ENCODE measurements around the gene TBC1D26. TPM values are rescaled to one million over a fixed set of nuclear protein-coding genes. Genes with fewer than 3 reads are reported as not detected.
"Not testable (repeated sequence)": the region's sequence is repeated elsewhere in the genome, so short reads cannot be mapped to it uniquely, and the experiment has no call there.

Gene TBC1D26
- total and polyA plus RNA-seq, 2 of the 4 experiments (the other 2 are of a cell fraction) = 0.02 TPM; not detected in 1

- H3K27me3 ChIP-seq (ENCODE audit: control insufficient read depth, insufficient read depth, low read length); H3K4me3 ChIP-seq (ENCODE audit: insufficient read depth, low read depth, low read length); H3K27ac ChIP-seq (ENCODE audit: insufficient read depth, low read length); POLR2A ChIA-PET (ENCODE audit: unreplicated experiment); H2AK9ac ChIP-seq (replicated peaks; ENCODE audit: low read depth, low read length, poor library complexity); H2BK15ac ChIP-seq (ENCODE audit: low read depth, low read length); H3K14ac ChIP-seq (replicated peaks; ENCODE audit: low read depth, low read length); intact Hi-C loops (cut with micrococcal nuclease); ATAC-seq (ENCODE audit: low read depth); H2AFZ ChIP-seq (replicated peaks; ENCODE audit: low read length, poor library complexity); H3K56ac ChIP-seq (ENCODE audit: extremely low read depth, insufficient read depth, low read length); H3K36me3 ChIP-seq (ENCODE audit: control insufficient read depth, insufficient read depth, low read length); BruUV-seq (replicated peaks); DNase-seq; H3K18ac ChIP-seq (ENCODE audit: low read depth, low read length); H3K4ac ChIP-seq (ENCODE audit: low read depth, low read length); H4K8ac ChIP-seq (ENCODE audit: low read depth in 2 of 2, low read length in 2 of 2); H3K79me1 ChIP-seq (ENCODE audit: low read depth in 1 of 2, low read length in 2 of 2); H2BK120ac ChIP-seq (ENCODE audit: low read depth, low read length); H2BK20ac ChIP-seq (ENCODE audit: low read depth, low read length); H3K23ac ChIP-seq (ENCODE audit: low read depth, low read length); H4K5ac ChIP-seq (ENCODE audit: low read depth, low read length); H3K9me1 ChIP-seq (ENCODE audit: insufficient read depth, low read length); CTCF ChIA-PET; H2AK5ac ChIP-seq (ENCODE audit: low read depth, low read length); H3K9me3 ChIP-seq (ENCODE audit: control insufficient read depth, insufficient read depth, low read length); H3K4me1 ChIP-seq (ENCODE audit: control insufficient read depth, insufficient read depth, low read length); dilution Hi-C loops (cut with HindIII; ENCODE audit: low sequenced_read_pairs, unreplicated experiment); H4K91ac ChIP-seq (ENCODE audit: insufficient read depth, low read depth, low read length); H4K20me1 ChIP-seq (ENCODE audit: insufficient read depth, low read length); H2BK5ac ChIP-seq (ENCODE audit: low read depth, low read length, poor library complexity, severe bottlenecking); in situ Hi-C loops (cut with MboI; ENCODE audit: low sequenced_read_pairs); H3K9ac ChIP-seq (ENCODE audit: low read depth, low read length); H3K4me2 ChIP-seq (ENCODE audit: low read depth, low read length): not testable (repeated sequence)
- WGBS, 2 experiments (ENCODE audit: extremely low coverage in 2 of 2, insufficient read length in 1 of 2) = 100% methylated on average over 7 of the region's 29 CpGs; no CpG with 5 or more reads in 1 of the 2 experiments
Measured at GRCh38 chr17:15787363-15788075, 55.4 kb downstream of the TBC1D26 start.

GRCh38 chr17:15788365-15788764 is 56.3 kb downstream of the TBC1D26 start:
- H2BK120ac ChIP-seq (ENCODE audit: low read depth, low read length); H3K4ac ChIP-seq (ENCODE audit: low read depth, low read length); H3K9me1 ChIP-seq (ENCODE audit: insufficient read depth, low read length); H2AK5ac ChIP-seq (ENCODE audit: low read depth, low read length); H3K9me3 ChIP-seq (ENCODE audit: control insufficient read depth, insufficient read depth, low read length); H2BK15ac ChIP-seq (ENCODE audit: low read depth, low read length); H3K23ac ChIP-seq (ENCODE audit: low read depth, low read length); H3K27me3 ChIP-seq (ENCODE audit: control insufficient read depth, insufficient read depth, low read length); H3K9ac ChIP-seq (ENCODE audit: low read depth, low read length); H4K8ac ChIP-seq (ENCODE audit: low read depth in 2 of 2, low read length in 2 of 2); H4K91ac ChIP-seq (ENCODE audit: insufficient read depth, low read depth, low read length); H2AFZ ChIP-seq (replicated peaks; ENCODE audit: low read length, poor library complexity); H3K27ac ChIP-seq (ENCODE audit: insufficient read depth, low read length); H3K79me1 ChIP-seq (ENCODE audit: low read depth in 1 of 2, low read length in 2 of 2); POLR2A ChIA-PET (ENCODE audit: unreplicated experiment); H2BK20ac ChIP-seq (ENCODE audit: low read depth, low read length); in situ Hi-C loops (cut with MboI; ENCODE audit: low sequenced_read_pairs); H4K5ac ChIP-seq (ENCODE audit: low read depth, low read length); H3K18ac ChIP-seq (ENCODE audit: low read depth, low read length); H2AK9ac ChIP-seq (replicated peaks; ENCODE audit: low read depth, low read length, poor library complexity); dilution Hi-C loops (cut with HindIII; ENCODE audit: low sequenced_read_pairs, unreplicated experiment); CTCF ChIA-PET; H3K36me3 ChIP-seq (ENCODE audit: control insufficient read depth, insufficient read depth, low read length); H3K56ac ChIP-seq (ENCODE audit: extremely low read depth, insufficient read depth, low read length); H3K4me3 ChIP-seq (ENCODE audit: insufficient read depth, low read depth, low read length); ATAC-seq (ENCODE audit: low read depth); H2BK5ac ChIP-seq (ENCODE audit: low read depth, low read length, poor library complexity, severe bottlenecking); intact Hi-C loops (cut with micrococcal nuclease); DNase-seq; H4K20me1 ChIP-seq (ENCODE audit: insufficient read depth, low read length); H3K14ac ChIP-seq (replicated peaks; ENCODE audit: low read depth, low read length); BruUV-seq (replicated peaks); H3K4me2 ChIP-seq (ENCODE audit: low read depth, low read length); H3K4me1 ChIP-seq (ENCODE audit: control insufficient read depth, insufficient read depth, low read length): not testable (repeated sequence)
- whole genome bisulfite sequencing, 2 experiments (ENCODE audit: extremely low coverage in 2 of 2, insufficient read length in 1 of 2) = no CpG with 5 or more reads among the region's 2 CpGs

All from IMR-90 (cell line).